Body of pancreas (tissue), 4 donors: Measurements from ENCODE around the gene MTERF4.

Source experiments
- POLR2A ChIP-seq, 3 donors: fragments of 450-650 bp; IDR thresholded peaks; one replicate each; pipeline ENCODE4 v1.6.1; 2016; ENCODE audit warnings: antibody characterized with exemption in 3 of 3, mild to moderate bottlenecking in 2 of 3
- TF ChIP-seq, protein P1 (sequence below), 7 experiments: fragments of 450-650 bp in 4 of 7; fragments of 200-600 bp in 3 of 7; sonication (generic) in 3 of 7; IDR thresholded peaks; one replicate each; pipeline ENCODE4 v1.5.1; 2016 to 2019; ENCODE audit warnings: antibody characterized with exemption in 7 of 7

DNA sequence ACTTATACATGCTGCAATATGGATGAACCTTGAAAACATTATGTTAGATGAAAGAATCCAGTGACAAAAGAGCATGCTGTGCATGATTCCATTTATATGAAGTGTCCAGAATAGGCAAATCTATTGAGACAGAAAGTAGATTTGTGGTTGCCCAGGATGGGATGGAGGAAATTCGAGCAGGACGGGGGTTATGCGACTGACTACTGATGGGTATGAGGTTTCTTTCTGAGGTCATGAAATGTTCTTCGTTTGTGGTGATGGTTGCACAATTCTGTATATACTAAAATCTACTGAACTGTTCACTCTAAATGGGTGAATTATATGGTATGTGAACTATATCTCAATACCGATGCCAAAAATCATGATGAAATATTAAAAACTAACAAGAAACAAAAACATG is 18.9 kb upstream of the MTERF4 start:
- TF ChIP-seq, protein P1, sequence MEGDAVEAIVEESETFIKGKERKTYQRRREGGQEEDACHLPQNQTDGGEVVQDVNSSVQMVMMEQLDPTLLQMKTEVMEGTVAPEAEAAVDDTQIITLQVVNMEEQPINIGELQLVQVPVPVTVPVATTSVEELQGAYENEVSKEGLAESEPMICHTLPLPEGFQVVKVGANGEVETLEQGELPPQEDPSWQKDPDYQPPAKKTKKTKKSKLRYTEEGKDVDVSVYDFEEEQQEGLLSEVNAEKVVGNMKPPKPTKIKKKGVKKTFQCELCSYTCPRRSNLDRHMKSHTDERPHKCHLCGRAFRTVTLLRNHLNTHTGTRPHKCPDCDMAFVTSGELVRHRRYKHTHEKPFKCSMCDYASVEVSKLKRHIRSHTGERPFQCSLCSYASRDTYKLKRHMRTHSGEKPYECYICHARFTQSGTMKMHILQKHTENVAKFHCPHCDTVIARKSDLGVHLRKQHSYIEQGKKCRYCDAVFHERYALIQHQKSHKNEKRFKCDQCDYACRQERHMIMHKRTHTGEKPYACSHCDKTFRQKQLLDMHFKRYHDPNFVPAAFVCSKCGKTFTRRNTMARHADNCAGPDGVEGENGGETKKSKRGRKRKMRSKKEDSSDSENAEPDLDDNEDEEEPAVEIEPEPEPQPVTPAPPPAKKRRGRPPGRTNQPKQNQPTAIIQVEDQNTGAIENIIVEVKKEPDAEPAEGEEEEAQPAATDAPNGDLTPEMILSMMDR (IDR thresholded peaks at IDR 0.05), result no peak
- TF ChIP-seq POLR2A (IDR thresholded peaks at IDR 0.05), result no peak
